Measurements from ENCODE around the gene GRID1.

GRID1 gene

DNA sequence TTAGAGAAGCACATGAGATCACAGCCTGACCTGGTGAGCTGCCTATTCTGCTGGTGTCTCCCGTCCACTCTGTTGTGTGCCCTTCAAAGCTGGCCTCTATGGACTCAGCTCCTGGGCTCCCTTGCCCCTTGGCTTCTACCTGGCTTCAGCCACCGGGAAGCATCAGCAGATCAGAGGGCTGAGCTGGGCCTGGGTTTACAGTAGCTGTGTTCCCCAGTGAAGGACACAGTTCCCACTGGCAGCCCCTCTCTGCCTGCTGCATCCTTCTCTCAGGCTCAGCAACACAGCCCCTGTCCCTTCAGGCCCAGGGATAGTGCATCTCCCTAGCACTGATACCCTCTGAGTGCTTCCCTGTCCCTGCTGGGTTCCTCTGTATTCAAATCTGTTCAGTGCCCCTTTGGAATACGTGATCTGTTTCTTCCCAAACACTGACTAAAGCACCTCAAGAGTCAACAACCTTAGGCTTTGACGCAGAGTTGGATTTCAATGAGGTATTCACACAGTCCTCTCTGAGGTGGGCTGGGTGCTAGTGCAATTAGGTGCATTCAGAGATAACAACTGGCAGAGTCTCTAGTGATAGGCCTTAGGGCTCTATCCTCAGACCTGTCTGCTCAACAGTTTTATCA is 109.8 kb downstream of the GRID1 start:
- H3F3A ChIP-seq (ENCODE audit: insufficient read depth, low read length) = no peaks in the 10 kb centered on the region
- no peak overlapping the region for H3K9ac ChIP-seq (ENCODE audit: low read length)
- TF ChIP-seq EZH2 (optimal IDR thresholded peaks at IDR 0.05; ENCODE audit: low read depth, low read length) = no peak
- TF ChIP-seq, protein P1, sequence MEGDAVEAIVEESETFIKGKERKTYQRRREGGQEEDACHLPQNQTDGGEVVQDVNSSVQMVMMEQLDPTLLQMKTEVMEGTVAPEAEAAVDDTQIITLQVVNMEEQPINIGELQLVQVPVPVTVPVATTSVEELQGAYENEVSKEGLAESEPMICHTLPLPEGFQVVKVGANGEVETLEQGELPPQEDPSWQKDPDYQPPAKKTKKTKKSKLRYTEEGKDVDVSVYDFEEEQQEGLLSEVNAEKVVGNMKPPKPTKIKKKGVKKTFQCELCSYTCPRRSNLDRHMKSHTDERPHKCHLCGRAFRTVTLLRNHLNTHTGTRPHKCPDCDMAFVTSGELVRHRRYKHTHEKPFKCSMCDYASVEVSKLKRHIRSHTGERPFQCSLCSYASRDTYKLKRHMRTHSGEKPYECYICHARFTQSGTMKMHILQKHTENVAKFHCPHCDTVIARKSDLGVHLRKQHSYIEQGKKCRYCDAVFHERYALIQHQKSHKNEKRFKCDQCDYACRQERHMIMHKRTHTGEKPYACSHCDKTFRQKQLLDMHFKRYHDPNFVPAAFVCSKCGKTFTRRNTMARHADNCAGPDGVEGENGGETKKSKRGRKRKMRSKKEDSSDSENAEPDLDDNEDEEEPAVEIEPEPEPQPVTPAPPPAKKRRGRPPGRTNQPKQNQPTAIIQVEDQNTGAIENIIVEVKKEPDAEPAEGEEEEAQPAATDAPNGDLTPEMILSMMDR (IDR thresholded peaks at IDR 0.05; ENCODE audit: low read length) = no peak
- TF ChIP-seq EZH2phosphoT487 (IDR thresholded peaks at IDR 0.05; ENCODE audit: low read length) = no peak
- no peak overlapping the region for H2AFZ ChIP-seq (ENCODE audit: low read length)
- H3K79me2 ChIP-seq (ENCODE audit: low read length) = no peaks in the 10 kb centered on the region
- H3K9me3 ChIP-seq (replicated peaks; ENCODE audit: insufficient read depth, low read length) = no peaks in the 10 kb centered on the region
- no peak overlapping the region for H3K27ac ChIP-seq (ENCODE audit: low read length)
- H3K36me3 ChIP-seq (replicated peaks; ENCODE audit: insufficient read depth, low read length) = no peaks in the 10 kb centered on the region
- no peak overlapping the region for H3K4me3 ChIP-seq (ENCODE audit: low read length)
- no peaks in the 10 kb centered on the region for H3K9me2 ChIP-seq (replicated peaks; ENCODE audit: insufficient read depth, low read length)
- H3K27me3 ChIP-seq (replicated peaks; ENCODE audit: insufficient read depth, low read length) = no peaks in the 10 kb centered on the region
- DNase-seq = no peak
- no peak overlapping the region for H3K4me2 ChIP-seq (ENCODE audit: low read depth, low read length)
- no peaks in the 10 kb centered on the region for H4K20me1 ChIP-seq (ENCODE audit: insufficient read depth, low read length)
- H3K4me1 ChIP-seq (ENCODE audit: low read length) = no peaks in the 10 kb centered on the region

DNA sequence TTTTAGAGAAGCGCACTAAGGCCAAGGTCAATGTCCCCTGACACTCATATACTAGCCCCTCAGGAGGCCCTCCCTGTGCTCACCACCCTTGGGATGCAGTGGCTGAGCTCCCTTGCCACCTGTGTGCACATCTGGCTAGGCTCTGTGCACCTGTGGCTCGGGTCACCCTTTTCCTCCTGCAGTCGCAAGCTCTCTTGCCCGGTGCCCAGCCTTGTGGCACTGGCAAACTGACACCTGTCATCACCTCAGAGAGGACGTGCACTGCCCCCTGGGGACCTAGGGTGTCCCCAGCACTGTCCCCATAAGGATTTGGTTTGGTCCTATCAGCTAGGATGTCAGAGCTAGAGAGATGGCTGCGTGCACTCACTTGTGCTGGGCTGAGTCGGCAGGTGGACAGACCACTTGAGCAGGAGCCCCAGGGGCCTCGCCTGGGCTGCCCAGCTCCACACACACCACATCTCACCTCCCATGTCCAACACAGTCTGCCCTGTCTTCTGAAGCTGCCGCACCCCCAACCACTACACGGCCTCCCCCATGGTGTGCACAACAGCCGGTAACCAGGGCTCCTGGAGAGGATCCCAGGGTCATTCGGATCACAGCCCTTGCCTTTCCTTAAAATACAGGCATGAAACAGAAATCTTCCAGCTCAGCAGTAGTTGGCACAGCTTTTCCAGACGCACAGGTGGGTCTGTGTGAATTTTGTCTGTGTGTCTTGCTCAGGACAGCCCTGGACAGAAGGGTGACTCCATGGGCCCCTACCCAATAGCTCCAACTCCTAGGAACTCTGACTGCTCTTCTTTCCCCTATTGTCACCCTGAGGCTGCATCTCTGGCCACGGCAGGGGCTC is 111.0 kb downstream of the GRID1 start:
- Histone ChIP-seq H3K9me3 (replicated peaks; ENCODE audit: insufficient read depth, low read length) (no peaks in the 10 kb centered on the region), H3K27ac (ENCODE audit: low read length) (no peak overlapping the region), H3F3A (ENCODE audit: insufficient read depth, low read length) (no peaks in the 10 kb centered on the region), H3K79me2 (ENCODE audit: low read length) (no peaks in the 10 kb centered on the region), H3K9ac (ENCODE audit: low read length) (no peak overlapping the region), H2AFZ (ENCODE audit: low read length) (no peak overlapping the region), H3K4me2 (ENCODE audit: low read depth, low read length) (no peak overlapping the region), H3K9me2 (replicated peaks; ENCODE audit: insufficient read depth, low read length) (no peaks in the 10 kb centered on the region), H3K36me3 (replicated peaks; ENCODE audit: insufficient read depth, low read length) (no peaks in the 10 kb centered on the region), H3K4me3 (ENCODE audit: low read length) (no peak overlapping the region), H4K20me1 (ENCODE audit: insufficient read depth, low read length) (no peaks in the 10 kb centered on the region), H3K4me1 (ENCODE audit: low read length) (no peaks in the 10 kb centered on the region), H3K27me3 (replicated peaks; ENCODE audit: insufficient read depth, low read length) (no peaks in the 10 kb centered on the region)
- DNase-seq = no peak
- TF ChIP-seq EZH2 (optimal IDR thresholded peaks at IDR 0.05; ENCODE audit: low read depth, low read length) (no peak), EZH2phosphoT487 (IDR thresholded peaks at IDR 0.05; ENCODE audit: low read length) (no peak)
- TF ChIP-seq, protein P1 (IDR thresholded peaks at IDR 0.05; ENCODE audit: low read length) = no peak

DNA sequence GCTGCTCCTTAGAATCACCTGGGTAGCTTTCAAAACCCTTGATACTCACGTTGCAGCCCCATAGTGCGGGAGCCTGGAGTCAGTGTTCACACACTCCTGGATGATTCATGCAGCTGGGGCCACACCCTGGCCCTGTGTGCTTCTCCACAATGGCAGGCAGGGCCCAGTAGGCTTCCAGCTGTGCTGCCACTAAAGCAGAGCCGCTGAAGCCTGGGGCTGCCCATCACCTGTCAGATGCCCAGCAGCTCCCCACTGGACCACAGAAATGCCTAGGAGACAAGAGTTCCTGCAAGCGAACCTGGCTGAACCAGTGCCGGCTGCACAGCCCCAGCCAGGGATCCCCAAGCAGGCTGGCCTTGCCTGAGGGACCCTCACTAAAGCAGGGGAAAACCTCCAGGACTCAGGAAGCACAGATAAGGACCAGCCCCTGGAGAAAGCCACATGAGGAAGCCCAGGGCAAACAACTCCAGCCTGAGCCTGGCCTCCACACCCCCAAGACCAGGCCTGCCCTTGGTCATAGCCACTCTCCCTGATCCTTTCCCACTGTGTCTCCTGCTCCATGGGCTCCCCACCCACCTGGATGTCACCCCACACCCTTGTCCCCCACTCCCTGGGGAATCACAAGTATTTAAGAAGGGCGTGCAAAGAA is 111.9 kb downstream of the GRID1 start:
- Histone ChIP-seq H3K4me2 (ENCODE audit: low read depth, low read length) (no peak overlapping the region), H3F3A (ENCODE audit: insufficient read depth, low read length) (no peaks in the 10 kb centered on the region), H3K9me3 (replicated peaks; ENCODE audit: insufficient read depth, low read length) (no peaks in the 10 kb centered on the region), H4K20me1 (ENCODE audit: insufficient read depth, low read length) (no peaks in the 10 kb centered on the region), H3K36me3 (replicated peaks; ENCODE audit: insufficient read depth, low read length) (no peaks in the 10 kb centered on the region), H3K9ac (ENCODE audit: low read length) (no peak overlapping the region), H3K9me2 (replicated peaks; ENCODE audit: insufficient read depth, low read length) (no peaks in the 10 kb centered on the region), H2AFZ (ENCODE audit: low read length) (no peak overlapping the region), H3K79me2 (ENCODE audit: low read length) (no peaks in the 10 kb centered on the region), H3K4me1 (ENCODE audit: low read length) (no peaks in the 10 kb centered on the region), H3K27ac (ENCODE audit: low read length) (no peak overlapping the region), H3K27me3 (replicated peaks; ENCODE audit: insufficient read depth, low read length) (no peaks in the 10 kb centered on the region), H3K4me3 (ENCODE audit: low read length) (no peak overlapping the region)
- TF ChIP-seq, protein P1 (IDR thresholded peaks at IDR 0.05; ENCODE audit: low read length) = no peak
- TF ChIP-seq EZH2phosphoT487 (IDR thresholded peaks at IDR 0.05; ENCODE audit: low read length) = no peak
- no peak for TF ChIP-seq EZH2 (optimal IDR thresholded peaks at IDR 0.05; ENCODE audit: low read depth, low read length)
- no peak for DNase-seq
